A549 (cell line): ENCODE measurements around the gene CACNA1E. TPM values are rescaled to one million over a fixed set of nuclear protein-coding genes. Genes with fewer than 3 reads are reported as not detected.

Experiments used
- ATAC-seq, 2 experiments: fragments of 200-7000 bp in 1 of 2; fragments of >200 bp in 1 of 2; cut with Nextera tagmentation in 1 of 2; cut with Tn5 transposase in 1 of 2; 3 replicates each; pipeline versions ENCODE4 v1.8.0 to v1.9.1; 2018 to 2020; ENCODE audit warnings: mild to moderate bottlenecking in 1 of 2, moderate library complexity in 1 of 2
- CTCF ChIA-PET: fragments of 300-600 bp; sonication (Branson Sonifier 250); formaldehyde crosslinking; extraction: SDS; loops from one replicate; lab custom pipeline; 2021; ENCODE audit warnings: antibody characterized with exemption, inconsistent platforms; lab: Yijun Ruan, JAX
- POLR2A ChIA-PET: fragments of 350-600 bp; formaldehyde crosslinking; extraction: SDS; loops from one replicate; lab custom pipeline; 2021; ENCODE audit warnings: antibody characterized with exemption, inconsistent platforms; lab: Yijun Ruan, JAX
- DNase-seq, 2 experiments: peaks; one replicate each; pipeline versions ENCODE4 v3.0.0 to v3.0.0-alpha.2; 2011 to 2016; ENCODE audit warnings: low read depth in 1 of 2, low spot score in 1 of 2
- FAIRE-seq: peaks from 2 replicates; lab custom pipeline; 2011; peaks lifted over from hg19 to GRCh38; lab: Jason Lieb, UNC
- H3K27ac ChIP-seq, 2 experiments: fragments of >200 bp; sonication (Bioruptor Twin); formaldehyde crosslinking; 3 replicates each; pipeline ENCODE4 v1.5.1; 2016 to 2017
- H3K4me1 ChIP-seq: fragments of >200 bp; sonication (Bioruptor Twin); formaldehyde crosslinking; 3 replicates; pipeline ENCODE4 v1.6.1; 2016
- H3K4me2 ChIP-seq: fragments of >200 bp; sonication (Bioruptor Twin); formaldehyde crosslinking; 3 replicates; pipeline ENCODE4 v1.6.1; 2016
- H3K4me3 ChIP-seq: fragments of >200 bp; sonication (Bioruptor Twin); formaldehyde crosslinking; 3 replicates; pipeline ENCODE4 v1.5.1; 2016
- H3K9me3 ChIP-seq: fragments of >200 bp; sonication (Bioruptor Twin); formaldehyde crosslinking; 3 replicates; pipeline ENCODE4 v1.6.1; 2016
- BHLHE40 ChIP-seq: IDR thresholded peaks from 2 replicates; pipeline ENCODE4 v1.6.1; 2012; ENCODE audit warnings: low read depth, low read length, inconsistent platforms
- CEBPB ChIP-seq, 2 experiments: fragments of >200 bp in 1 of 2; sonication (Bioruptor Twin) in 1 of 2; formaldehyde crosslinking in 1 of 2; IDR thresholded peaks; 2 replicates each; pipeline ENCODE4 v1.6.1; 2012 to 2016
- CHD2 ChIP-seq: fragments of 150-350 bp; IDR thresholded peaks from 2 replicates; pipeline ENCODE4 v1.6.1; 2014; ENCODE audit warnings: low read length; ENCODE audit not compliant: partially characterized antibody
- E2F6 ChIP-seq: IDR thresholded peaks from 2 replicates; pipeline ENCODE4 v1.6.1; 2012; ENCODE audit warnings: low read depth, borderline replicate concordance
- ELK1 ChIP-seq: fragments of 150-350 bp; IDR thresholded peaks from 2 replicates; pipeline ENCODE4 v1.6.1; 2014; ENCODE audit warnings: low read depth, mild to moderate bottlenecking, low read length
- FOSL2 ChIP-seq, 2 experiments: fragments of 450-650 bp in 1 of 2; fragments of >200 bp in 1 of 2; sonication (Bioruptor Twin) in 1 of 2; formaldehyde crosslinking; IDR thresholded peaks; 2 replicates each; pipeline versions ENCODE4 v1.5.0 to v1.6.1; 2016 to 2020; ENCODE audit warnings: mild to moderate bottlenecking in 1 of 2, moderate library complexity in 1 of 2
- HOXA7 ChIP-seq: fragments of 250-450 bp; sonication (Bioruptor Pico); IDR thresholded peaks from 2 replicates; pipeline ENCODE4 v1.5.0; 2020; ENCODE audit warnings: mild to moderate bottlenecking, moderate library complexity
- KDM1A ChIP-seq: fragments of 200-600 bp; sonication (generic); IDR thresholded peaks from 2 replicates; pipeline ENCODE4 v1.6.1; 2016; ENCODE audit warnings: low read depth, mild to moderate bottlenecking
- MAFK ChIP-seq: fragments of 450-650 bp; IDR thresholded peaks from 2 replicates; pipeline ENCODE4 v1.6.1; 2014; ENCODE audit not compliant: partially characterized antibody
- MAZ ChIP-seq: fragments of 150-350 bp; IDR thresholded peaks from 2 replicates; pipeline ENCODE4 v1.6.1; 2014; ENCODE audit warnings: antibody characterized with exemption, low read depth, low read length, borderline replicate concordance
- PHF8 ChIP-seq: fragments of 200-600 bp; sonication (generic); IDR thresholded peaks from 2 replicates; pipeline ENCODE4 v1.6.1; 2016; ENCODE audit warnings: low read depth, mild to moderate bottlenecking, antibody characterized with exemption, moderate library complexity, borderline replicate concordance
- SMC3 ChIP-seq: fragments of >200 bp; sonication (Bioruptor Twin); formaldehyde crosslinking; IDR thresholded peaks from 3 replicates; pipeline ENCODE4 v1.6.1; 2018; ENCODE audit warnings: inconsistent platforms
- TFCP2L1 ChIP-seq: fragments of 250-450 bp; sonication (Bioruptor Pico); IDR thresholded peaks from 2 replicates; pipeline ENCODE4 v1.5.0; 2021; ENCODE audit warnings: mild to moderate bottlenecking
- ZFP36 ChIP-seq: fragments of 450-650 bp; IDR thresholded peaks from 2 replicates; pipeline ENCODE4 v1.6.1; 2014; ENCODE audit warnings: borderline replicate concordance; ENCODE audit not compliant: partially characterized antibody
- ZNF302 ChIP-seq: fragments of 250-450 bp; sonication (Bioruptor Pico); IDR thresholded peaks from 2 replicates; pipeline ENCODE4 v1.9.0; 2021; ENCODE audit warnings: inconsistent platforms, mild to moderate bottlenecking, moderate library complexity
- WGBS: methylation state at CpG from one replicate; pipeline ENCODE4 v1.1.6; 2017; ENCODE audit errors: missing lambda C conversion rate; 5-methylcytosine and 5-hydroxymethylcytosine counted together
- polyA plus RNA-seq, 4 experiments: library from polyadenylated mRNA; depleted of rRNA in 3 of 4; stranded (reverse); fragments of >200 nt; fragmentation: RNase III in 1 of 4; extraction: RNeasy Plus Mini Kit Qiagen cat#74134 plus additional on column Dnase treatment in 1 of 4; gene quantifications; 2 replicates in 3 of 4; 3 replicates in 1 of 4; pipeline ENCODE4 v1.2.3, GENCODE V29; 2011 to 2017
- TF ChIP-seq, protein P1 (sequence below): fragments of 450-650 bp; IDR thresholded peaks from 2 replicates; pipeline ENCODE4 v1.6.1; 2014; ENCODE audit warnings: antibody characterized with exemption
- TF ChIP-seq, protein P2 (sequence below): fragments of >200 bp; sonication (Bioruptor Twin); formaldehyde crosslinking; IDR thresholded peaks from 3 replicates; pipeline ENCODE4 v1.6.1; 2016

CACNA1E gene
- polyA plus RNA-seq, 2 of the 4 experiments (the other 2 are of a cell fraction) = 0.01 TPM; not detected in 1

DNA sequence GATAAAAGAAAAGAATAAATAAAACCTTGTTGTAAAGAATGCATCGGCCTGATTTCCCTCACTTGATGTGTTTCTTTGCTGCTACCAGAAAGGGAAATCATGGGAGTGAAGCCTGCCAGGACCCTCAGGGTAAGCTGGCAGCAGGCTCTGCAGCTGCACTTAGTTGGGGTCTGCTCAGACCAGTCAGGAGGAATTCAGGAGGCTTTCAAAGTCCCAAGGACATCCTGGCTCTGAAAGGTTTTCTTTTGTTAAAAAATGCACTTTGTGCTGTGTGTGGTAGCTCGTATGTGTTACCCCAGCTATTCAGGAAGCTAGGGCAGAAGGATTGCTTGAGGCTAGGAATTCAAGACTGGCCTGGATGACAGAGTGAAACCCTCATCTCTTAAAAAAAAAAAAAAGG, 323.4 kb downstream of the CACNA1E start:
- no peaks in the 10 kb centered on the region for H3K4me1 ChIP-seq
- CTCF ChIA-PET = no interaction called here
- DNase-seq (no peak), ATAC-seq (no peak), FAIRE-seq (no peak)
- no peaks in the 10 kb centered on the region for H3K9me3 ChIP-seq
- no peak for TF ChIP-seq CEBPB (IDR thresholded peaks at IDR 0.05)
- no peak for TF ChIP-seq TFCP2L1 (CRISPR knock-in tag)
- no peak for TF ChIP-seq MAFK
- TF ChIP-seq, protein P1, sequence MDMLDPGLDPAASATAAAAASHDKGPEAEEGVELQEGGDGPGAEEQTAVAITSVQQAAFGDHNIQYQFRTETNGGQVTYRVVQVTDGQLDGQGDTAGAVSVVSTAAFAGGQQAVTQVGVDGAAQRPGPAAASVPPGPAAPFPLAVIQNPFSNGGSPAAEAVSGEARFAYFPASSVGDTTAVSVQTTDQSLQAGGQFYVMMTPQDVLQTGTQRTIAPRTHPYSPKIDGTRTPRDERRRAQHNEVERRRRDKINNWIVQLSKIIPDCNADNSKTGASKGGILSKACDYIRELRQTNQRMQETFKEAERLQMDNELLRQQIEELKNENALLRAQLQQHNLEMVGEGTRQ = no peak
- no peak for TF ChIP-seq BHLHE40
- no peak for TF ChIP-seq ZFP36
- TF ChIP-seq ZNF302 = no peak
- no peak for TF ChIP-seq KDM1A
- no peak for TF ChIP-seq E2F6
- no peak for TF ChIP-seq MAZ
- no peak for TF ChIP-seq SMC3
- TF ChIP-seq FOSL2 (IDR thresholded peaks at IDR 0.05) = no peak
- no peak for TF ChIP-seq FOSL2 (CRISPR knock-in tag; IDR thresholded peaks at IDR 0.05)
- TF ChIP-seq HOXA7 (CRISPR knock-in tag) = no peak
- no peak for TF ChIP-seq ELK1
- POLR2A ChIA-PET = no interaction called here
- H3K27ac ChIP-seq = no peak overlapping the region
- H3K4me2 ChIP-seq = no peak overlapping the region
- no peak overlapping the region for H3K4me3 ChIP-seq
- 8% methylated on average over 2 of the region's 2 CpGs for WGBS

DNA sequence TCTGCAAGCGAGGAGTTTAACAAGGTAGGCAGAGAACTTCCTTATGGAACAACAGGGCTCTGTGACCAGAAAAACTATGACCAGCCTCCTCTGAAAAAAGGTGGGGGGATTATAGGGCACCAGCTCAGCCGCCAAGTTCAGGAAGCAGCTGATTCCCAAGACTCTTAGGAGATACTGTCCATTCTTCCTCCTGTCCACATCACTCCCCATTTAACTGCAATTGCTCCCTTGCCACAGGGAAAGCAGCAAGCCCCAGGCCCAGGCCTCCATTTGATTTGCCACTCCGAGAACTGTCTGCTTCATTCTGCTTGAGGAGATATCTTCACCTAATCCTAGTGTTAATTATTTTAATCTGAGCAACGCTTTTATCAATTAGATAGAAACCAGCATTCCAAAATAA, 323.9 kb downstream of the CACNA1E start:
- H3K4me3 ChIP-seq = no peak overlapping the region
- H3K27ac ChIP-seq = no peak overlapping the region
- ATAC-seq (no peak), DNase-seq (no peak), FAIRE-seq (no peak)
- WGBS = 7% methylated on average over 4 of the region's 4 CpGs
- CTCF ChIA-PET = no interaction called here
- TF ChIP-seq, protein P2, sequence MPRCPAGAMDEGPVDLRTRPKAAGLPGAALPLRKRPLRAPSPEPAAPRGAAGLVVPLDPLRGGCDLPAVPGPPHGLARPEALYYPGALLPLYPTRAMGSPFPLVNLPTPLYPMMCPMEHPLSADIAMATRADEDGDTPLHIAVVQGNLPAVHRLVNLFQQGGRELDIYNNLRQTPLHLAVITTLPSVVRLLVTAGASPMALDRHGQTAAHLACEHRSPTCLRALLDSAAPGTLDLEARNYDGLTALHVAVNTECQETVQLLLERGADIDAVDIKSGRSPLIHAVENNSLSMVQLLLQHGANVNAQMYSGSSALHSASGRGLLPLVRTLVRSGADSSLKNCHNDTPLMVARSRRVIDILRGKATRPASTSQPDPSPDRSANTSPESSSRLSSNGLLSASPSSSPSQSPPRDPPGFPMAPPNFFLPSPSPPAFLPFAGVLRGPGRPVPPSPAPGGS = no peak
- TF ChIP-seq CHD2 (no peak), ELK1 (no peak), PHF8 (no peak), MAFK (no peak), E2F6 (no peak)
- TF ChIP-seq, all 56 proteins: peak for 0
- Histone ChIP-seq H3K4me1 (no peaks in the 10 kb centered on the region), H3K4me2 (no peak overlapping the region), H3K9me3 (no peaks in the 10 kb centered on the region)
- POLR2A ChIA-PET = no interaction called here
